Dedifferentiated amniotic fluid mesenchymal stem cell (primary cell): ENCODE data around the gene ZNF558.
"Not testable (repeated sequence)": the region's sequence is repeated elsewhere in the genome, so short reads cannot be mapped to it uniquely, and the experiment has no call there.

ENCODE experiments used
- DNase-seq: peaks from one replicate; pipeline ENCODE4 v3.0.0-alpha.2; 2016; ENCODE audit errors: extremely low spot score

ZNF558 gene

DNA sequence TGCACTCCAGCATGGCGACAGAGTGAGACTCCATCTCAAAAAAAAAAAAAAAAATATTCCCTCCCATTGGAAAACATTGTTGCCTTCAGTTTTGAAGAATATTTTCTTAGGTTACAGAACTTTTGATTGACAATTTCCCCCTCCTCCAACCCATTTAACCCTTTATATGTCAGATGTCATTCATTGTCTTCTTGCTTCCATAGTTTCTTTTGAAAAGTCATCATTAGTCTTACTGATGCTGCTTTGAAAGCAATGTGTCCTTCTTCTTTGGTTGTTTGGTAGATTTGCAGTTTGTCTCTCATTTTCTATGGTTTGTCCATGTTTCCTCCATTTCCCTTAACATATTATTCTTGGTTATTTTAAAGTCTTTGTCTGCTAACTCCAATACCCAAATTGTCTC, 25.4 kb downstream of the ZNF558 start:
- DNase-seq = no peak

GRCh38 chr19:8794823-8795222, 37.3 kb downstream of the ZNF558 start:
- DNase-seq = no peak

DNA sequence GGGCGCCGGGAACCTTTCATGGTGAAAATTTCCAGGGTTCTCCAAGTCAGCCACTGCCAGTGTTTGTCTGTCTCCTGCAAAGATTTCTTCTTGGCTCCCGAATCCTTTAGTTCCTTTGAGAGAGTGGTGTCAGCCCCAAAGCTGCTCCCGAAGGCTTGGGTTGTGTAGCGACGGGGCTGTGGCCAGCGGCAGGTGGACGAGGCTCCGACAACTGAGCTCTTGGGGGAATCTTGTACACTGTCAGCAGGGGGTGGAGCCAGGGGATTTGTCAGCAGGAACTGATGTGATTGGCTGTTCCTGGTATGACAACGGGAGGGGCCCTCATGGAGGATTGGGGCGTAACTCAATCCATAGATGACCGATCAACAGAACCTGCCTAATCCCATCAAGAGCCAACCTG, 58.5 kb downstream of the ZNF558 start:
- DNase-seq = not testable (repeated sequence)

DNA sequence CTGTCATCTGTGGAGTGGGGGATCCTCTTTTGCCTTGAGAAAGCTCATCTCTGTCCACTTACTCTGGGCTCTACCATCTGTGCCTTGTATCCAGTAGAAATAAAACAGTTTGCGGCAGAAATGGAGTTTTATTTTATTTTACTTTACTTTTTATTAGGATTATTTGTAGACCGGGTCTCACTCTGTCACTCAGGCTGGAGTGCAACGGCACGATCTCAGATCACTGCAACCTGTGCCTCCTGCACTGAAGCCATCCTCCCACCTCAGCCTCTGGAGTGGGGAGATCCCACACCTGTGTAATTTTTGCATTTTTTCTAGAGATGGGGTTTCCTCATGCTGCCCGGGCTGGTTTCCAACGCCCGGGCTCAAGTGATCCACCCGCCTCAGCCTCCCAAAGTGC, 62.8 kb downstream of the ZNF558 start:
- not testable (repeated sequence) for DNase-seq

GRCh38 chr19:8767257-8767656, 64.8 kb downstream of the ZNF558 start:
- DNase-seq = not testable (repeated sequence)
